Inflammatory macrophage (primary cell): ENCODE data around the gene CYB5D1.

ENCODE experiments used
- DNase-seq, 2 donors: peaks; one replicate each; pipeline ENCODE4 v3.0.0-alpha.2; 2020 to 2022
- total RNA-seq, 18 experiments: gene quantifications; one replicate each; lab custom pipeline; 2026; ENCODE audit warnings: mixed read lengths in 6 of 18, inconsistent platforms in 2 of 18; lab: John Stamatoyannopoulos, UW

The CYB5D1 gene
- total RNA-seq: 0.50 to 6.9 (median 1.4) reads per million in 18 experiments

- peak; percentile 91 to 92 for DNase-seq
Measured at GRCh38 chr17:7857713-7858521, at the start of gene CYB5D1. TSS of gene CYB5D1 (plus strand) at chr17:7858003. CDS start at chr17:7858135, 132 bp downstream.

GRCh38 chr17:7809086-7809790 lies 48.6 kb upstream of the CYB5D1 start:
- DNase-seq: no peak

- DNase-seq: peak in 1 of 2 donors; percentile 16
Measured at GRCh38 chr17:7809791-7810343, 47.9 kb upstream of the CYB5D1 start.

- DNase-seq: peak in 1 of 2 donors; percentile 22
Measured at GRCh38 chr17:7811251-7811650, 46.6 kb upstream of the CYB5D1 start.

GRCh38 chr17:7814969-7815368 lies 42.8 kb upstream of the CYB5D1 start:
- no peak for DNase-seq

- DNase-seq: no peak
Measured at GRCh38 chr17:7816926-7817642, 40.7 kb upstream of the CYB5D1 start.

- no peak for DNase-seq
Measured at GRCh38 chr17:7817643-7817964, 40.2 kb upstream of the CYB5D1 start.

GRCh38 chr17:7818026-7818425 lies 39.8 kb upstream of the CYB5D1 start:
- DNase-seq: no peak

- no peak for DNase-seq
Measured at GRCh38 chr17:7818746-7819645, 38.8 kb upstream of the CYB5D1 start.

GRCh38 chr17:7820231-7820630 lies 37.6 kb upstream of the CYB5D1 start:
- DNase-seq: no peak

- DNase-seq: no peak
Measured at GRCh38 chr17:7822126-7822525, 35.7 kb upstream of the CYB5D1 start.

GRCh38 chr17:7823581-7824001 lies 34.2 kb upstream of the CYB5D1 start:
- no peak for DNase-seq

- no peak for DNase-seq
Measured at GRCh38 chr17:7824021-7824924, 33.5 kb upstream of the CYB5D1 start.

- DNase-seq: peak; percentile 18 to 29
Measured at GRCh38 chr17:7825206-7825990, 32.4 kb upstream of the CYB5D1 start.

- no peak for DNase-seq
Measured at GRCh38 chr17:7830616-7831015, 27.2 kb upstream of the CYB5D1 start.

- no peak for DNase-seq
Measured at GRCh38 chr17:7831233-7831632, 26.6 kb upstream of the CYB5D1 start.

- DNase-seq: no peak
Measured at GRCh38 chr17:7832431-7832830, 25.4 kb upstream of the CYB5D1 start.

GRCh38 chr17:7833011-7833794 lies 24.6 kb upstream of the CYB5D1 start:
- no peak for DNase-seq
